Fibroblast of villous mesenchyme (primary cell): ENCODE data around the gene HHEX. TPM values are rescaled to one million over a fixed set of nuclear protein-coding genes. Genes with fewer than 3 reads are reported as not detected.
A peak's percentile ranks its signal among the peaks of the same experiment; 100 is the strongest.

Source experiments
- DNase-seq: peaks from one replicate; pipeline ENCODE4 v3.0.0-alpha.2; 2010; ENCODE audit warnings: low read depth
- H3K4me3 ChIP-seq: 2 replicates; pipeline ENCODE4 v1.5.1; 2011; ENCODE audit warnings: low read depth, mild to moderate bottlenecking, low read length
- total RNA-seq: library from RNA; depleted of rRNA; stranded (reverse); fragments of >200 nt; gene quantifications from 2 replicates; pipeline ENCODE4 v1.2.3, GENCODE V29; 2012
- TF ChIP-seq, protein P1 (sequence below): IDR thresholded peaks from 2 replicates; pipeline ENCODE4 v1.5.1; 2012; ENCODE audit warnings: low read depth, mild to moderate bottlenecking, low read length; ENCODE audit not compliant: insufficient read depth

HHEX gene
- total RNA-seq, 1 donor = 0.43 TPM

GRCh38 chr10:92688573-92688926 lies 1.2 kb upstream of the HHEX start:
- TF ChIP-seq, protein P1, sequence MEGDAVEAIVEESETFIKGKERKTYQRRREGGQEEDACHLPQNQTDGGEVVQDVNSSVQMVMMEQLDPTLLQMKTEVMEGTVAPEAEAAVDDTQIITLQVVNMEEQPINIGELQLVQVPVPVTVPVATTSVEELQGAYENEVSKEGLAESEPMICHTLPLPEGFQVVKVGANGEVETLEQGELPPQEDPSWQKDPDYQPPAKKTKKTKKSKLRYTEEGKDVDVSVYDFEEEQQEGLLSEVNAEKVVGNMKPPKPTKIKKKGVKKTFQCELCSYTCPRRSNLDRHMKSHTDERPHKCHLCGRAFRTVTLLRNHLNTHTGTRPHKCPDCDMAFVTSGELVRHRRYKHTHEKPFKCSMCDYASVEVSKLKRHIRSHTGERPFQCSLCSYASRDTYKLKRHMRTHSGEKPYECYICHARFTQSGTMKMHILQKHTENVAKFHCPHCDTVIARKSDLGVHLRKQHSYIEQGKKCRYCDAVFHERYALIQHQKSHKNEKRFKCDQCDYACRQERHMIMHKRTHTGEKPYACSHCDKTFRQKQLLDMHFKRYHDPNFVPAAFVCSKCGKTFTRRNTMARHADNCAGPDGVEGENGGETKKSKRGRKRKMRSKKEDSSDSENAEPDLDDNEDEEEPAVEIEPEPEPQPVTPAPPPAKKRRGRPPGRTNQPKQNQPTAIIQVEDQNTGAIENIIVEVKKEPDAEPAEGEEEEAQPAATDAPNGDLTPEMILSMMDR = no peak
- H3K4me3 ChIP-seq = peak overlapping the region; percentile 67
- no peak for DNase-seq

DNA sequence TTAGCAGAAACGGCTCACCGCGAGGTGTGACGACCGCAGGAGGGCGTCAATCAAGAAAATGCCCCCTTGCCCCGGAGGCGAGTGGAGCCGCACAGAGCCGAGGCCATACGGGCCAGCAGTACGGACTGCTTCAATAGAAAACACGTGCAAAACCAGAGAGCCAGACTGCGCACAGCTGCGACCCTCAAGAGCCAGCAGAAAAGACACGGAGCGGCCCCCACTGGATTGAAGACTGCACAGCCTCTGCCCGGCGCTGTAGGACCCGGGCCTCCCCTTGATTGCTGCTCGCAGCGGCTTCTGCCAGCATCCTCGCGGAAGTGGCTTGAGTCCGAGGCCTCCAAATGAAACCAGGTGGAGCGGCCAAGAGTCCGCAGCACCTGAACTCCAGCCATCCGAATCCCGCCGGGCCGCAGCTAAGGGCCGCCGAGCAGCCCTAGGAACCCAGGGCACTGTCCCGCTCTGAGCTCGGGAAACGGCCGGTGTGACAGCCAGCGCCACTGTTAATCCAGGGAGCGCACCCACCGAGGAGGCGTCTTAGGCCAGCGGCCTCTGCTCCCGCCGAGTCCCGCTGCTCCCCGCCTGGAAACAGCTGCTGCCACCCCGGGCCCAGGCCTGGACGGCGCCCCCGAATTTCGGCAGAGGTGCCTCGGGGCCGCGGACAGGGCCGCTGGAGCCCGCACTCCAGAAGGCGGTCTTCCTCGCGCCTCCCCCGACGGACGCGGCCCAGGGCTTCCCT lies 660 bp upstream of the HHEX start:
- TF ChIP-seq, protein P1 = no peak
- H3K4me3 ChIP-seq = peak overlapping the region; percentile 67
- DNase-seq = peak; percentile 35

GRCh38 chr10:92690211-92690914 lies 608 bp downstream of the HHEX start:
- peak overlapping the region; percentile 72 for H3K4me3 ChIP-seq
- TF ChIP-seq, protein P1 = no peak
- DNase-seq = peak; percentile 63

- DNase-seq = no peak
- TF ChIP-seq, protein P1 = no peak
- H3K4me3 ChIP-seq = peak overlapping the region; percentile 72
Observed at GRCh38 chr10:92690915-92691590, 1.3 kb downstream of the HHEX start.

- no peak overlapping the region for H3K4me3 ChIP-seq
- no peak for DNase-seq
- TF ChIP-seq, protein P1 = no peak
Observed at GRCh38 chr10:92691591-92692079, 1.9 kb downstream of the HHEX start.

DNA sequence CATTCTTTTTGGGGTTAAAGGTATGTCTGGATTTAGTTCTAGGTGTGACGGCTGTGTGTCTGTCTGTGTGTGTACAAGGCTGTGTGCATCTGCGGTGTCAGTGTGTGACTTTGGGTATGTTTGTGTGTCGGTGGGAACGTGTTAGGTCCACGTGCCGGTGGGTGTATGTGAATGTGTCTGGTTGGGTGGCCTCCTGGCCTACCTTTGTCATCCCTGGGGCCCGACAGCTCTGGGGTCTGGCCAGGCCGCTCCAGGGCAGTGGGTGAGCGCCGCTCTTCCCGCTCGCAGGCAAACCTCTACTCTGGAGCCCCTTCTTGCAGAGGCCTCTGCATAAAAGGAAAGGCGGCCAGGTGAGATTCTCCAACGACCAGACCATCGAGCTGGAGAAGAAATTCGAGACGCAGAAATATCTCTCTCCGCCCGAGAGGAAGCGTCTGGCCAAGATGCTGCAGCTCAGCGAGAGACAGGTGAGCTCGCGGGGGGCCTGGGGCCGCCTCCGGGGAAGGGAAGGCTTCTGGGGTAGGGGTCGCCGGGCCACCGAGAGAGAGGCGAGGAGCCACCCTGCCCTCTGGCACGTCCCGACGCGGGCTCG lies 2.4 kb downstream of the HHEX start:
- TF ChIP-seq, protein P1 = no peak
- no peak for DNase-seq

More for the DNA sequence above, 2.4 kb downstream of the HHEX start:
- peak overlapping the region; percentile 8 for H3K4me3 ChIP-seq
